H1 (cell line): Measurements from ENCODE around the gene C1orf174. TPM values are rescaled to one million over a fixed set of nuclear protein-coding genes. Genes with fewer than 3 reads are reported as not detected.

ENCODE experiments used
- CTCF ChIA-PET: fragments of 300-600 bp; sonication (Branson Sonifier 250); formaldehyde crosslinking; loops from one replicate; lab custom pipeline; 2021; ENCODE audit not compliant: partially characterized antibody; lab: Charles Lee
- POLR2A ChIA-PET: fragments of 300-600 bp; sonication (Branson Sonifier 250); formaldehyde crosslinking; loops from one replicate; lab custom pipeline; 2021; ENCODE audit warnings: inconsistent platforms; ENCODE audit not compliant: partially characterized antibody; lab: Charles Lee
- DNase-seq, 2 experiments: peaks; one replicate each; pipeline versions ENCODE4 v3.0.0 to v3.0.0-alpha.2; 2010 to 2022; ENCODE audit warnings: low spot score in 2 of 2, low read depth in 1 of 2, mixed read lengths in 1 of 2
- FAIRE-seq: peaks from 2 replicates; lab custom pipeline; 2011; peaks lifted over from hg19 to GRCh38; lab: Jason Lieb, UNC
- H2AFZ ChIP-seq: 2 replicates; pipeline ENCODE4 v1.8.1; 2012; ENCODE audit warnings: low read length, inconsistent platforms
- H2AK5ac ChIP-seq: 2 replicates; pipeline ENCODE4 v1.6.1; 2013; ENCODE audit warnings: low read depth, low read length
- H2BK120ac ChIP-seq: replicated peaks from 2 replicates; pipeline ENCODE3; 2013; ENCODE audit warnings: low read depth, low read length, inconsistent platforms
- H2BK12ac ChIP-seq: 2 replicates; pipeline ENCODE4 v1.6.1; 2013; ENCODE audit warnings: low read depth, low read length
- H2BK15ac ChIP-seq: 2 replicates; pipeline ENCODE4 v1.6.1; 2013; ENCODE audit warnings: low read length
- H2BK20ac ChIP-seq: 2 replicates; pipeline ENCODE4 v1.6.1; 2013; ENCODE audit warnings: low read length
- H2BK5ac ChIP-seq: 2 replicates; pipeline ENCODE4 v1.6.1; 2013; ENCODE audit warnings: low read depth, low read length
- H3K14ac ChIP-seq: 2 replicates; pipeline ENCODE4 v1.6.1; 2013; ENCODE audit warnings: inconsistent platforms; ENCODE audit not compliant: insufficient read length
- H3K18ac ChIP-seq: 2 replicates; pipeline ENCODE4 v1.6.1; 2013; ENCODE audit warnings: low read length; ENCODE audit errors: extremely low read depth
- H3K23ac ChIP-seq: 2 replicates; pipeline ENCODE4 v1.6.1; 2013; ENCODE audit warnings: inconsistent platforms; ENCODE audit not compliant: insufficient read length
- H3K23me2 ChIP-seq: 2 replicates; pipeline ENCODE4 v1.6.1; 2013; ENCODE audit warnings: low read depth, low read length
- H3K27ac ChIP-seq: 2 replicates; pipeline ENCODE4 v1.6.1; 2011; ENCODE audit warnings: low read depth, low read length, inconsistent platforms
- H3K27me3 ChIP-seq, 4 experiments: replicated peaks in 1 of 4; 1 replicate in 1 of 4; 2 replicates in 3 of 4; pipeline versions ENCODE4 v1.6.1 to v1.8.1; 2011 to 2013; ENCODE audit warnings: low read length in 3 of 4, mild to moderate bottlenecking in 3 of 4, inconsistent platforms in 2 of 4, mixed read lengths in 2 of 4, moderate library complexity in 1 of 4; ENCODE audit not compliant: control insufficient read depth in 3 of 4, insufficient read depth in 3 of 4; ENCODE audit errors: extremely low read depth in 1 of 4
- H3K36me3 ChIP-seq, 4 experiments: 2 replicates each; pipeline versions ENCODE4 v1.6.1 to v1.8.1; 2011 to 2013; ENCODE audit warnings: mild to moderate bottlenecking in 4 of 4, low read length in 3 of 4, moderate library complexity in 2 of 4, control low read depth in 1 of 4, inconsistent platforms in 1 of 4; ENCODE audit not compliant: insufficient read depth in 4 of 4, control insufficient read depth in 2 of 4
- H3K4ac ChIP-seq: replicated peaks from 2 replicates; pipeline ENCODE3; 2013; ENCODE audit warnings: low read length, low read depth, mixed read lengths, inconsistent platforms; ENCODE audit not compliant: insufficient read length
- H3K4me1 ChIP-seq, 4 experiments: replicated peaks in 1 of 4; 1 replicate in 1 of 4; 2 replicates in 3 of 4; pipeline versions ENCODE4 v1.6.1 to v1.8.1; 2011 to 2013; ENCODE audit warnings: low read length in 3 of 4, inconsistent platforms in 2 of 4, mixed read lengths in 1 of 4; ENCODE audit not compliant: insufficient read depth in 4 of 4, control insufficient read depth in 3 of 4
- H3K4me2 ChIP-seq, 2 experiments: 2 replicates each; pipeline versions ENCODE4 v1.6.1 to v1.8.1; 2011 to 2013; ENCODE audit warnings: low read depth in 2 of 2, low read length in 2 of 2, control low read depth in 1 of 2, inconsistent platforms in 1 of 2, mild to moderate bottlenecking in 1 of 2; ENCODE audit not compliant: insufficient read depth in 1 of 2
- H3K4me3 ChIP-seq, 4 experiments: fragments of 200-600, 300-600 bp in 1 of 4; sonication (generic), shearing (Covaris generic), sonication (Bioruptor Twin) in 1 of 4; 2 replicates each; pipeline versions ENCODE4 v1.5.1 to v1.8.1; 2011 to 2016; ENCODE audit warnings: low read length in 4 of 4, low read depth in 3 of 4, control low read depth in 2 of 4, inconsistent platforms in 2 of 4, mild to moderate bottlenecking in 2 of 4, mixed read lengths in 1 of 4, moderate library complexity in 1 of 4; ENCODE audit not compliant: insufficient read depth in 2 of 4; ENCODE audit errors: extremely low read depth in 1 of 4
- H3K56ac ChIP-seq: replicated peaks from 2 replicates; pipeline ENCODE3; 2013; ENCODE audit warnings: low read depth, mild to moderate bottlenecking, mixed read lengths, low read length, inconsistent platforms; ENCODE audit not compliant: insufficient read length
- H3K79me1 ChIP-seq: 2 replicates; pipeline ENCODE4 v1.6.1; 2013; ENCODE audit warnings: low read depth, low read length, control low read depth
- H3K79me2 ChIP-seq, 2 experiments: 2 replicates each; pipeline versions ENCODE4 v1.6.1 to v1.8.1; 2012 to 2013; ENCODE audit warnings: low read length in 2 of 2, mild to moderate bottlenecking in 2 of 2, inconsistent platforms in 1 of 2; ENCODE audit not compliant: insufficient read depth in 2 of 2, control insufficient read depth in 1 of 2
- H3K9ac ChIP-seq, 4 experiments: replicated peaks in 1 of 4; 1 replicate in 1 of 4; 2 replicates in 3 of 4; pipeline versions ENCODE4 v1.6.1 to v1.8.1; 2011 to 2013; ENCODE audit warnings: low read depth in 3 of 4, low read length in 3 of 4, control low read depth in 2 of 4, mild to moderate bottlenecking in 2 of 4, moderate library complexity in 2 of 4, inconsistent platforms in 1 of 4; ENCODE audit errors: extremely low read depth in 1 of 4
- H3K9me3 ChIP-seq, 2 experiments: 2 replicates each; pipeline versions ENCODE4 v1.6.1 to v1.8.1; 2012 to 2013; ENCODE audit warnings: mild to moderate bottlenecking in 2 of 2, moderate library complexity in 2 of 2, control low read depth in 1 of 2, inconsistent platforms in 1 of 2, low read depth in 1 of 2, low read length in 1 of 2, mixed read lengths in 1 of 2; ENCODE audit not compliant: insufficient read depth in 2 of 2
- H4K20me1 ChIP-seq, 2 experiments: replicated peaks in 1 of 2; 2 replicates each; pipeline versions ENCODE3 to v1.8.1; 2011 to 2013; ENCODE audit warnings: inconsistent platforms in 2 of 2, low read length in 2 of 2, mild to moderate bottlenecking in 1 of 2; ENCODE audit not compliant: insufficient read depth in 2 of 2, control insufficient read depth in 1 of 2
- H4K5ac ChIP-seq: 2 replicates; pipeline ENCODE4 v1.6.1; 2013; ENCODE audit warnings: low read length, low read depth, mixed read lengths, inconsistent platforms; ENCODE audit not compliant: insufficient read length
- H4K8ac ChIP-seq: 2 replicates; pipeline ENCODE4 v1.8.0; 2013; ENCODE audit warnings: mild to moderate bottlenecking, moderate library complexity, low read length, inconsistent platforms; ENCODE audit not compliant: insufficient read depth; ENCODE audit errors: extremely low read depth
- H4K91ac ChIP-seq: replicated peaks from 2 replicates; pipeline ENCODE3; 2013; ENCODE audit warnings: low read length, mixed read lengths, inconsistent platforms; ENCODE audit not compliant: insufficient read length
- JUN ChIP-seq: IDR thresholded peaks from 2 replicates; pipeline ENCODE4 v1.6.1; 2011; ENCODE audit warnings: low read depth, mild to moderate bottlenecking, improper control_type of control experiment, low read length
- KDM5A ChIP-seq: fragments of 200-600 bp; IDR thresholded peaks from 2 replicates; pipeline ENCODE4 v1.7.1; 2012; ENCODE audit warnings: mild to moderate bottlenecking, low read length, inconsistent platforms, mixed read lengths
- NANOG ChIP-seq: IDR thresholded peaks from 2 replicates; pipeline ENCODE4 v1.6.1; 2011; ENCODE audit warnings: low read length, low read depth, mild to moderate bottlenecking, inconsistent platforms; ENCODE audit not compliant: insufficient read depth, poor library complexity, severe bottlenecking
- POU5F1 ChIP-seq: IDR thresholded peaks from 2 replicates; pipeline ENCODE4 v1.6.1; 2011; ENCODE audit warnings: low read depth, mild to moderate bottlenecking, low read length, moderate library complexity
- RBBP5 ChIP-seq: IDR thresholded peaks from 2 replicates; pipeline ENCODE4 v1.7.1; 2012; ENCODE audit warnings: low read depth, mild to moderate bottlenecking, inconsistent platforms, low read length, moderate library complexity, borderline replicate concordance
- RNF2 ChIP-seq: fragments of 200-900, 300-1000 bp; sonication (generic); IDR thresholded peaks from 2 replicates; pipeline ENCODE4 v1.7.1; 2016; ENCODE audit warnings: borderline replicate concordance, low read depth, mild to moderate bottlenecking, antibody characterized with exemption, low read length; ENCODE audit not compliant: poor library complexity, severe bottlenecking; ENCODE audit errors: missing control alignments
- SRF ChIP-seq: IDR thresholded peaks from 2 replicates; pipeline ENCODE4 v1.6.1; 2011; ENCODE audit warnings: mild to moderate bottlenecking, low read depth, low read length, moderate library complexity
- TAF1 ChIP-seq: IDR thresholded peaks from 2 replicates; pipeline ENCODE4 v1.6.1; 2011; ENCODE audit warnings: mild to moderate bottlenecking, low read depth, low read length
- WGBS, 2 experiments: shearing (Covaris generic) in 1 of 2; methylation state at CpG; one replicate each; pipeline versions ENCODE4 v1.1.6 to v1.1.7; 2013 to 2015; ENCODE audit warnings: low lambda C conversion rate in 2 of 2, mixed read lengths in 2 of 2, inconsistent platforms in 1 of 2, low coverage in 1 of 2, missing lambda C conversion rate in 1 of 2; ENCODE audit not compliant: insufficient replicate concordance in 2 of 2, insufficient coverage in 1 of 2, insufficient read length in 1 of 2; ENCODE audit errors: extremely low coverage in 1 of 2, missing lambda C conversion rate in 1 of 2; 5-methylcytosine and 5-hydroxymethylcytosine counted together
- polyA plus RNA-seq, 7 experiments: library from polyadenylated mRNA; depleted of rRNA in 3 of 7; stranded (reverse) in 5 of 7; unstranded in 2 of 7; fragments of >200 nt in 5 of 7; fragments of 200-250 nt in 2 of 7; gene quantifications; 1 replicate in 5 of 7; 2 replicates in 1 of 7; 4 replicates in 1 of 7; pipeline versions ENCODE4 v1.2.1 to v1.2.3, GENCODE V29; 2011 to 2013; ENCODE audit warnings: missing spikeins in 2 of 7, mixed read lengths in 2 of 7
- total RNA-seq: library from RNA; stranded (reverse); fragmentation: NEBNext Ultra II Directional; extraction: Animal tissue kit (Norgen Biotek cat#: 25700); gene quantifications from 2 replicates; pipeline ENCODE4 v1.2.1, GENCODE V29; 2021

Gene C1orf174
- total and polyA plus RNA-seq, 2 of the 8 experiments (the other 6 are each of a cell fraction or from before 2014, with no cell fraction given), result 28.4 to 32.4 TPM

GRCh38 chr1:3889936-3890335, 10.1 kb downstream of the C1orf174 start:
- H2AFZ ChIP-seq, result no peak overlapping the region
- H2BK15ac ChIP-seq, result no peak overlapping the region
- no peak overlapping the region for H3K4me3 ChIP-seq
- H4K91ac ChIP-seq, result no peak overlapping the region
- no peak for DNase-seq
- H2BK12ac ChIP-seq, result no peak overlapping the region
- no peak overlapping the region for H4K8ac ChIP-seq
- H3K56ac ChIP-seq, result no peak overlapping the region
- no peak overlapping the region for H3K4me2 ChIP-seq
- no peak overlapping the region for H3K14ac ChIP-seq
- ChIA-PET POLR2A (no interaction called here), CTCF (interaction anchor here (1.6 to 2.1 kb wide), 2 partner anchors 9 to 163 kb away, joined by 3 to 4 read pairs; no protein-coding TSS in a partner anchor)
- H2BK120ac ChIP-seq, result no peak overlapping the region
- no peak overlapping the region for H4K5ac ChIP-seq
- FAIRE-seq, result no peak
- peaks cover 14 to 21% (median 18%) of the 10 kb centered on the region in 4 experiments; a peak in 6 of 8 replicates for H3K36me3 ChIP-seq
- 90% methylated on average over 14 of the region's 14 CpGs; no CpG with 5 or more reads in 1 of the 2 experiments for WGBS, 2 experiments
- no peaks in the 10 kb centered on the region for H3K9me3 ChIP-seq
- H3K27ac ChIP-seq, result no peak overlapping the region
- H2BK5ac ChIP-seq, result no peak overlapping the region
- no peak overlapping the region for H2AK5ac ChIP-seq
- H2BK20ac ChIP-seq, result no peak overlapping the region
- no peak overlapping the region for H3K18ac ChIP-seq
- peaks cover 2% of the 10 kb centered on the region for H3K79me1 ChIP-seq
- H3K23ac ChIP-seq, result no peak overlapping the region
- H3K4ac ChIP-seq, result no peak overlapping the region
- H3K4me1 ChIP-seq, result no peaks in the 10 kb centered on the region
- peaks cover 3 to 17% of the 10 kb centered on the region in 2 experiments; a peak in 3 of 4 replicates for H3K79me2 ChIP-seq
- peaks cover 6 to 11% of the 10 kb centered on the region in 2 experiments for H4K20me1 ChIP-seq
- H3K27me3 ChIP-seq, result no peaks in the 10 kb centered on the region
- no peak overlapping the region for H3K9ac ChIP-seq
- no peaks in the 10 kb centered on the region for H3K23me2 ChIP-seq
- no peak for TF ChIP-seq KDM5A
- TF ChIP-seq TAF1, result no peak
- no peak for TF ChIP-seq RNF2
- no peak for TF ChIP-seq POU5F1
- no peak for TF ChIP-seq RBBP5
- no peak for TF ChIP-seq SRF
- no peak for TF ChIP-seq NANOG
- TF ChIP-seq JUN, result no peak
